ENCODE measurements around the gene PRPSAP2. TPM values are rescaled to one million over a fixed set of nuclear protein-coding genes. Genes with fewer than 3 reads are reported as not detected.
A peak's percentile ranks its signal among the peaks of the same experiment; 100 is the strongest.

Gene PRPSAP2
- total RNA-seq, 2 experiments from 2014 or later, result 63.0 to 63.7 TPM

GRCh38 chr17:18938692-18939023 lies 80.7 kb downstream of the PRPSAP2 start:
- POLR2A ChIA-PET, result no interaction called here
- H3K27ac Mint-ChIP-seq, result no peak overlapping the region
- H3K4me3 Mint-ChIP-seq, result no peak overlapping the region
- H3K4me1 Mint-ChIP-seq (ENCODE audit: low read depth), result peaks cover under 1% of the 10 kb centered on the region
- H3K36me3 Mint-ChIP-seq (ENCODE audit: low read depth), result no peaks in the 10 kb centered on the region
- ATAC-seq, result no peak
- no peaks in the 10 kb centered on the region for H3K9me3 Mint-ChIP-seq
- H3K27me3 Mint-ChIP-seq, result peaks cover 2% of the 10 kb centered on the region
- DNase-seq, result no peak
- CTCF ChIA-PET, result interaction anchor here (0.6 to 1.6 kb wide), 3 partner anchors 10 to 33 kb away, joined by 3 to 9 read pairs (median 3); no protein-coding TSS in a partner anchor
- no peak for TF ChIP-seq CTCF (IDR thresholded peaks at IDR 0.05)
- intact Hi-C loops (cut with micrococcal nuclease), result no loop called here

GRCh38 chr17:18944646-18945045 lies 86.7 kb downstream of the PRPSAP2 start:
- Mint-ChIP-seq H3K36me3 (ENCODE audit: low read depth) (no peaks in the 10 kb centered on the region), H3K4me3 (no peak overlapping the region), H3K9me3 (no peaks in the 10 kb centered on the region), H3K27ac (no peak overlapping the region), H3K4me1 (ENCODE audit: low read depth) (peaks cover 2% of the 10 kb centered on the region), H3K27me3 (no peaks in the 10 kb centered on the region)
- DNase-seq (no peak), ATAC-seq (no peak)
- POLR2A ChIA-PET, result no interaction called here
- intact Hi-C loops (cut with micrococcal nuclease), result no loop called here
- no peak for TF ChIP-seq CTCF (IDR thresholded peaks at IDR 0.05)
- CTCF ChIA-PET, result interaction anchor here (1.9 kb wide), 1 partner anchor 17 kb away, joined by 12 read pairs; no protein-coding TSS in a partner anchor

GRCh38 chr17:18946536-18946935 lies 88.6 kb downstream of the PRPSAP2 start:
- POLR2A ChIA-PET, result no interaction called here
- ATAC-seq, result no peak
- TF ChIP-seq CTCF (IDR thresholded peaks at IDR 0.05), result no peak
- H3K36me3 Mint-ChIP-seq (ENCODE audit: low read depth), result no peaks in the 10 kb centered on the region
- no peak overlapping the region for H3K4me3 Mint-ChIP-seq
- CTCF ChIA-PET, result no interaction called here
- intact Hi-C loops (cut with micrococcal nuclease), result no loop called here
- no peaks in the 10 kb centered on the region for H3K27me3 Mint-ChIP-seq
- no peak for DNase-seq
- H3K27ac Mint-ChIP-seq, result no peak overlapping the region
- H3K9me3 Mint-ChIP-seq, result no peaks in the 10 kb centered on the region
- H3K4me1 Mint-ChIP-seq (ENCODE audit: low read depth), result peaks cover 2% of the 10 kb centered on the region

GRCh38 chr17:18947866-18948265 lies 89.9 kb downstream of the PRPSAP2 start:
- Mint-ChIP-seq H3K4me3 (no peak overlapping the region), H3K36me3 (ENCODE audit: low read depth) (no peaks in the 10 kb centered on the region), H3K4me1 (ENCODE audit: low read depth) (peaks cover 2% of the 10 kb centered on the region), H3K9me3 (no peaks in the 10 kb centered on the region), H3K27ac (peak overlapping the region; percentile 17), H3K27me3 (no peaks in the 10 kb centered on the region)
- CTCF ChIA-PET, result no interaction called here
- DNase-seq (no peak), ATAC-seq (no peak)
- TF ChIP-seq CTCF (IDR thresholded peaks at IDR 0.05), result no peak
- POLR2A ChIA-PET, result no interaction called here
- intact Hi-C loops (cut with micrococcal nuclease), result no loop called here

- Mint-ChIP-seq H3K9me3 (no peaks in the 10 kb centered on the region), H3K27ac (no peak overlapping the region), H3K27me3 (no peaks in the 10 kb centered on the region), H3K36me3 (ENCODE audit: low read depth) (no peaks in the 10 kb centered on the region), H3K4me3 (no peak overlapping the region), H3K4me1 (ENCODE audit: low read depth) (peaks cover 4% of the 10 kb centered on the region)
- intact Hi-C loops (cut with micrococcal nuclease), result no loop called here
- CTCF ChIA-PET, result interaction anchor here (2.1 kb wide), 1 partner anchor 12 kb away, joined by 16 read pairs; no protein-coding TSS in a partner anchor
- DNase-seq (no peak), ATAC-seq (no peak)
- no peak for TF ChIP-seq CTCF (IDR thresholded peaks at IDR 0.05)
- POLR2A ChIA-PET, result interaction anchor here (0.5 kb wide), 1 partner anchor 10 kb away, joined by 3 read pairs; no protein-coding TSS in a partner anchor
These were observed 90.6 kb downstream of the PRPSAP2 start for GRCh38 chr17:18948476-18949006.

All from activated CD8-positive, alpha-beta T cell treated with anti-CD3 and anti-CD28 coated beads for 36 hours (primary cell).